Fibroblast of skin of left biceps (primary cell): ENCODE measurements around the gene PGM3.
A peak's percentile ranks its signal among the peaks of the same experiment; 100 is the strongest.

Source experiments
- DNase-seq, 2 experiments: peaks; one replicate each; pipeline ENCODE4 v3.0.0-alpha.2; 2013; ENCODE audit warnings: low read depth in 2 of 2

The PGM3 gene

DNA sequence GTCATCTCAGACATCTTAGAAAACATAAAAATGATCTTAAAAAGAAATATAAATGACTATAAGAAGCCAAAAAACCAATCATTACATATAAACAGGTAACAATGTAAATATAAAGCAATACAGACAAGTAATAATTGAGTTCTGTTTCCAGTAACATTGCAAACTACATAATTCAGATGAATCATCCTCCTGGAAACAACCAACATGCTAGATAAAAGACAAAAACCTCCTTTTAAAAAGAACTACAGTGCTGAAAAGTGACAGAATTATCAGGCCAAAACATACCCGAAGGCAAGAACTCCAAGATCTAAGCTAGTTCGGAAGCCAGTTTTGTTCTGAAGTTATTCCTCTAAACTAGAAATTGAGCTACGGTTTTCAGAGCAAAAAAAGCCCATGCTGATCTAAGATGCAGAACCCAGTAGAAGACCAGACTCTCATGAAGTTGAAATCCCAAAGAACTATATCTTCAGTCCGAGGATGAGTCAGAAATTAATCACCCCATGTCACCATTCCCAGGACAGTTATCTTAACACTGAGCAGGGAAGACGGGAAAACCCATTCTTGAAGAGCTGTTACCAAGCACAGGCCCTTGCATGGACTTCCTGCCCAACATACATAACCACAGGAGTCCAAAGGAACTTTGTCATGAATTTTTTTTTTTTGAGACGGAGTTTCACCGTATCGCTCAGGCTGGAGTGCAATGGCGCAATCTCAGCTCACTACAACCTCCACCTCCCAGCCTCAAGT, 9.8 kb downstream of the PGM3 start:
- peak; percentile 55 to 56 for DNase-seq

DNA sequence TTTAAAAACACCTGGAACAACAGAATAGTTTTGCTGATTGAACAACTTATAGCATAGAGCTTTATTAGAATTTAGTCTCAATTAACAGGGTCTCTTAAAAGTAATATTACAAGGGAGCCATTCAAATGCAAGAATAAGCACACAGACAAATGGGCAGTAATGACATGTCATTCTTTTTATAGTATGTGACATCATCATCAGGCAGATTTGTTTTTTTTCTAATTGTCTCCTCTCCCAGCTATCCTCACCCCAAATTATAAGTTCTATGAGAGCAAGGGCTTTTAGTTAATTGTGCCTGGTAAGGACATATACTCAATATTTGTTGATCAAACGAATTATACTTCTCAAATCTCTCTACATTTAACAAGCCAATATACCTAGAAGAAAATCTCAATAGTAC, 11.0 kb downstream of the PGM3 start:
- no peak for DNase-seq

DNA sequence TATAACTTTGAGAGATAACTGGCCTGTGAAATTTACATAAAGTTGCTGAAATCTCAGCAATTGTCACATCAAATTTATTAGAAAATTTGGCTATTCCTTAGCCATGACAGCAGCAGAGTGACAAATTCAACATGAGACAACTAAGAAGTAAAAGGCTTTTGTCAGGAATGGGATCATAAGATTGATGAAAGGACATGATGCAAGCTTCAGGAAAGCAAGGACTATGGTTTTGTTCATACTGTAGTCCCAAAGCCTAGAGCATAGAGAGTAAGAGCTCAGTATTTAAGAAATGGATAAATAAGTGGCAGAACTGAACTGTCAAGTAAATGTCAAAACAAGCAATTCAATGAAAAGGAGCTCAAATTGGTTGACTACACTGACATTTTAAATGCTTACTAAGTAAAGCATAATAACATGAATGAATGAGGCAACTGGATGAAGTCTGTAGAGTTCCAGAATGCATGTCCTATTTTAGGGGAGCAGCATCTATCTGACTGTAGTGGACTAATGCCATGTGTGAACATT, 12.6 kb downstream of the PGM3 start:
- DNase-seq, result no peak

DNA sequence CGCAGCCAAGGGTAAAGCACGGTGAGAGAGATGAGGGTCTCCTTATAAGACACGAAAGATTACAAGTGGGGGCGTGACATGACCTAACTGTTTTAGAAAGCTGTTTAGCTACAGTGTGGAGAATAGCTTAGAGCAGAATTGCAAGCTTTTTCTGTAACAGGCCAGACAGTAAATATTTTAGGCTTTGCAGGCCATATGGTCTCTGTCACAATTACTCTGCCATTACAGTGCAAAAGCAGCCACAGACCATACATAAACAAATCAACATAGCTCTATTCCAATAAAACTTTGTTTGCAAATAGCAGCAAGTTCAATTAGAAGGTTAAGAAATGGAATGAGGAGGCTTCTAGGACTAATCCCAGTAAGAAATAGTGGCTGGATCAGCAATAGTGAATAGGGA, 16.8 kb downstream of the PGM3 start:
- DNase-seq, result no peak

DNA sequence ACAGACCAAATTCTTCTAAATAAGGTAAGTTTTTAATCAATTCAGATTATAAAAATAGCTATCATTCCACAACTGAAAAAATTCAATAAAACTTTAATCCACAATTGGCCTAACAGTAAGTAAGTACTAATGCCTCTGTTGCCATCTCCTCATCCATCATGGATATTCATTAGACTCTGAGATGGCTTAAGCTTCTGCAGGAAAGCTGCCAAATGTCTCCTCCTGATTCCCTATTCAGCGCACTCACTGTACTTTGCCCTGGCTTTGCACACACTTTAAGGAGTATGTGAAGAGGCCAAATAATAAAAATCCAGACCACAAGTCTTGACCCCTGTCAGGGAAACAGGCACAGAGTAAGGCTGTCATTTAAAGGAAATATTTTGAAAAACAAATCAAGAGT, 23.6 kb downstream of the PGM3 start:
- no peak for DNase-seq

DNA sequence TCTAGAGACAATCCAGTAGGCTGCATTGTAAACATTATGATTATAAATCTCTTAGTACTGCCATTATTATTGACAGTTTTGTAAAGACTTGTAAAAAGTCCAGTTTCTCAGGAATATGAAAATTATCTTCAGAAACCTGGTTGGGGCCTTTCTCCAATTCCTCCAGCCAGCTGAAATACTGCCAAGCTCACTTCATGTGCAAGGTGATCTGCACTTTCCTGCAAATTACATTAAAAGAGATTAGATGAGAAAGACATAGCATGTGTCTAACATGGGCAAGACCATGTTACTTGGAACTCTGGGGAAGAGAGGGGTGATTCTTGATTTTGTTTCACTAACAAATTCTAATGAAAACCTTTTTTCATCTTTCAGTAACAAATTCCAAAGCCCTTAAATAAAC, 24.0 kb downstream of the PGM3 start:
- no peak for DNase-seq

DNA sequence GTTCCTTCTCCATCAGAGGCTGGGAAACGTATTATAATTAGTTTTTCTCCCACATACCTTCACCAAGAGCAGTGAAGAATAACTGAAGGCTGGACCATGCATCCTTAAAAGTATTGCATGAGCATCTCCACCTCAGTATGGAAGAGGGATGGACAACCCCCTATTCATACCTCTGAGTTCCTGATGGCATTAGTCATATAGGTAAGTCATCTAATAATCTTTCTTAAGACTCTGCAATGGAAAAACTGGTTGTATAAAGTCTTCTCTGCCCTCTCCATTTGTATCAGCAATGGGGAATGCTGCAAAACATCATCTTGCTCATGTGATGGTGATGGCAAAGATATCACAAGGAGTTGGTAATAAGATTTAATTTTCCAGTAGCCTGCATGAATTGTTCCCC, 24.5 kb downstream of the PGM3 start:
- DNase-seq, result no peak

DNA sequence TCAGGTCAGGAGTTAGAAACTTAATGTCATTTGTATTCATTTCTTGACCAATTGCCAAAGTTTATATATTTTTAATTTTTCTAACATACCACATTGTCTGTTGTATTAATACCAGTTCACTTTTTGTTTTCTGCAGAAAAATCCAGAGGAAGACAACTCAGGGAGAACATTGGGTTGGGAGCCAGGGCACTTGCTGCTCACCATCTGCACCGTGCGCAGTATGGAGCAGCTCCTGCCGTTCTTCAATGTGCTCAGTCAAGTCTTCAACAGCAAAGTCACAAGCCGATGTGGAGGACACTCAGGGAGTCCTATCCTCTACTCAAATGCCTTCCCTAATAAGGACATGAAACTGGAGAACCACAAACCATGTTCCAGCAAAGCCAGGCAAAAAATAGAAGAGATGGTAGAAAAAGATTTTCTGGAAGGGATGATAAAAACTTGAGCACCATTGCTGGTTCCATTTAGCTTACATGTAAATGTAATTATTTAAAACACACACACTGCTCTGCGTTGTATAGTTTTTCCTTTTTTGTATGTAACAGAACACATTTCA, 25.3 kb downstream of the PGM3 start:
- DNase-seq, result no peak

DNA sequence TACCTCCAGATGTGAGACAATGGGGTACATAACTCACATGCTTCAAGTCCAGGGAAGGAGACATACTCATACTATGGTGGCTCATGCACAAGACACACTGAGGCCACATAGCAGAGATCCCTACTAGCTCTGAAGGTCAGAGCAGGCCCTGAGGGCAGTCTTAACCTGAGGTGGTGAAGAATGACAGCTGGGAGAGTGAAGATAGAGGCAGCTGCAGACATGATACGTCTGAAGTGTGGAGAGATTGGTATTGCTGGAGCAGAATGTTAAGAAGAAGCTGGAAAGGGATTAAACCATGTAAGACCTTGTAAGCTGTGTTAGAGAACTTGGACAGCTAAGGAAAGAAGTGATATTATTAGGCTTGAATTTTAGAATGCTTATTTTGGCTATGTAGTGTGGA, 32.9 kb downstream of the PGM3 start:
- no peak for DNase-seq

DNA sequence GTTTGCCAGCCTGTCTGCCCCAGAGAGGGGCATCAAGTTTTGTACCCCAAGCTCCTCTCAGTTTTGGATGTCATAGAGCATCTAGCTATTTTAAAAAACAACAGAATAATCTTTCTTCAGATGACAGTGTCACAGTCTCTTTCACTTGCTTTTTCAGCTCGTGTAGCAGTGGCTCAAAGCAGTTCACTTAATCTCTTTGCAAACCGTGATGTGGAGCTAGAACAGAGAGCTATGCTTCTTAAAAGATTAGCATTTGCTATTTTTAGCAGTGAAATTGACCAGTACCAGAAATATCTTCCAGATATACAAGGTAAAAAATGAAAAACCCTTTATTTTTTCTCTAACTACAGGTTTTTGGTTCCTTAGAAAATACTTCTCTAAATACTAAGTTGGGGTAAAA, 37.3 kb downstream of the PGM3 start:
- DNase-seq, result no peak

DNA sequence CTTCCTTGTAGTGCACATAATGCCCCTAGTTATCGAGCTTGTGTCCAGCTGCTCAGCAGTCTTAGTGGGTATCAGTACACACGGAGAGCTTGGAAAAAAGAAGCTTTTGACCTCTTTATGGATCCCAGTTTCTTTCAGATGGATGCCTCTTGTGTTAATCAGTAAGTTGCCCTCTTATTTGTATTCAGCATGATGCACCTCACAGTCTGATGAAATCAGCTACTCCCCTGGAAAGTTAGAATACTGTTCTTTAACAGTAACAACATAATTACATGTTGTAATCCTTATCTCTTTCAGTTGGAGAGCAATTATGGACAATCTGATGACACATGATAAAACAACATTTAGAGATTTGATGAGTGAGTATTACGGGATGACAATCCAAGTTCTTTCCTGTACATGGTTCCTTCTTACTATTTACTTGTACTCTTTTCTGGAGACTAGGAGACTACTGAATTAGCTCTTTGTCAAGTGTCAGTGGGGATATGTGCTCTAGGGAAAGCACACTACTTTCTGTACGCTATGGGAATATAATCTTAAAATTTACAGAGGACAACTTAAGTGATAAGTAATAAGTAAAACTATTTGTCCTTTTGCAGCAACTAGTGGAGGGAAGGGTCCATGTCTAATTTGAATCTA, 39.1 kb downstream of the PGM3 start:
- DNase-seq, result no peak

DNA sequence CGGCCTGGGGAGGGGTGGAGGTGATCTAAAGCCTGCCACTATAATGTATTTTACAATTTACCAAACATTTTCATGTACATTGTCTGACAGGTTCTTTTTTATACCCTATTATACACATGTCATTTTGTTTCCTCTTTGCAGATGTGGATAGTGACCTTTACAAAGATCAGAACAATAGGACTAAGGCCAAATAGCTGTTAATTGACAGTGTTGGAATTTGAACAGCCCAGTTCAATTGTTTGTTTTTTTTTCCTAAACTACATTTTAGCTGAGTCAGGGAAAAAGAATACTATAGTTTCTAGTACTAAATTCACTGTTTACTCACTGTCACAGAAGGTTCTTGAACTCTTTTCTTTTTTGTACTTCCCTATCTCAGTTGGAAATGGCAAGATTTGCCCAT, 40.2 kb downstream of the PGM3 start:
- no peak for DNase-seq

DNA sequence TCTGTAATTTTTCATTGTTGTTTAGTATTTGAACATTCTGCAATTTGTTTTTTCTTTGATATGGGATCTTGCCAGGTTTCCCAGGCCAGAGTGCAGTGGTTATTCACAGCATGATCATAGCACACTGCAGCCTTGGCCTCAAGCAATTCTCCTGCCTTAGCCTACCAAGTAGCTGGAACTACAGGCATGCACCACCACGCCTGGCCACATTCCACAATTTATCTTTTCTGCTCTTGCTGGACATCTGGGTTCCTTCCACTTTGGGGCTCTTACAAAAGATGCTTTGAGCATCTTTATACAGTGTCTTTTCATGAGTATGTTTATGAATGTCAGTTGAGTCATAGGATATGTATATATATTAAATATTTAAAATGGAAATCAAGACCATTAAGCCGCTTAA, 42.0 kb downstream of the PGM3 start:
- no peak for DNase-seq

DNA sequence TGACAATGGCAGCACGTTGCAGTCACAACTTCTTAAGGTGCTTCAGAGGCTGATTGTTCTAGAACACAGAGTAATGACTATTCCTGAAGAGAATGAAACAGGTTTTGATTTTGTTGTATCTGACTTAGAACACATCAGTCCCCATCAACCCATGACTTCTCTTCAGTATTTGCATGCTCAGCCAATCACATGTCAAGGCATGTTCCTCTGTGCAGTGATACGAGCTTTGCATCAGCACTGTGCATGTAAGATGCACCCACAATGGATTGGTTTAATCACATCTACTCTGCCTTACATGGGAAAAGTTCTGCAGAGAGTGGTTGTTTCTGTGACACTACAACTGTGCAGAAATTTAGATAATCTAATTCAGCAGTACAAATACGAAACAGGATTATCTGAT, 54.3 kb downstream of the PGM3 start:
- no peak for DNase-seq

DNA sequence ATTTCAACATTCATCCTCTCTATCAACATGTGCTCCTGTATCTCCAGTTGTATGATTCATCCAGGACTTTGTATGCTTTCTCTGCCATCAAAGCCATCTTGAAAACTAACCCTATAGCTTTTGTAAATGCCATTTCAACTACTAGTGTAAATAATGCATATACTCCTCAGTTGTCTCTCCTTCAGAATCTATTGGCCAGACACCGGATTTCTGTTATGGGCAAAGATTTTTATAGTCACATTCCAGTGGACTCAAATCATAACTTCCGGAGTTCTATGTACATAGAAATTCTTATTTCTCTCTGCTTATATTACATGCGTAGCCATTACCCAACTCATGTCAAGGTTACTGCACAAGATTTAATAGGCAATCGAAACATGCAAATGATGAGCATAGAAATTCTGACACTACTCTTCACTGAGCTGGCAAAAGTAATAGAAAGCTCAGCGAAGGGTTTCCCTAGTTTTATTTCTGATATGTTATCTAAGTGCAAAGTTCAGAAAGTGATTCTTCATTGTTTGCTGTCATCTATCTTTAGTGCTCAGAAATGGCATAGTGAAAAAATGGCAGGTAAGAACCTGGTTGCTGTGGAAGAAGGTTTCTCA, 54.8 kb downstream of the PGM3 start:
- no peak for DNase-seq

DNA sequence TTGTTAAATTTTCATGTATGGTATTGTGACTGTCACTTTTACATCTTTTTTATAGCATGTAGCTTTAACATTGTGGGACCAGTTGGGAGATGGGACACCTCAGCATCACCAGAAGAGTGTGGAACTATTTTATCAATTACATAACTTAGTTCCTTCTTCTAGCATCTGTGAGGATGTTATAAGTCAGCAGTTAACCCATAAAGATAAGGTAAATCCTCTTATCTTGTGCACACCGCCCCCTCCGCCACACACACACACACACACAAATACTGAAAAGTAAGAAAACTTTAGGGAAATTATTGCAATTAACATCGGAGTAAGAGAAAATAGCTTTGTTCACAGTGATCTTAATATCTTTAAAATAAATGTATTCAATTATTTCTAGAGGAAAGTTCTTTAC, 60.9 kb downstream of the PGM3 start:
- no peak for DNase-seq

DNA sequence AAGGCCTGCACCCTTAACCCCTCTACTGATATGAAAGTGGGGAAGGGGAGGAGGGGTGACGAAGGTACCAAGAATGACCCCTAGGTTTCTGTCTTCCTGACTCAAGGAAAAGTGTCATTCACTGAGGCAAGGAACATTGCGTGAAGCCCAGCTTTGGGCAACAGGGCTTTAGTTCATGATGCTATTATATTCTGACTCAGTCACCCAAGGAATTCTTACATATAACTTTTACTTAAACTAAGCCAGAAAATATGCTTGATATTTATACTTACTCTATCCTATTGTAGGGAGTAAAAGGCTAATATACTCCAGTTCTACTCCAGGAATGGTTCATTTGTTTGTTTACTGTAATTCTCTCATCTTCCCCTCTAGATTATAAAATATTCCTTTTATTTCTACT, 65.1 kb downstream of the PGM3 start:
- DNase-seq, result no peak

DNA sequence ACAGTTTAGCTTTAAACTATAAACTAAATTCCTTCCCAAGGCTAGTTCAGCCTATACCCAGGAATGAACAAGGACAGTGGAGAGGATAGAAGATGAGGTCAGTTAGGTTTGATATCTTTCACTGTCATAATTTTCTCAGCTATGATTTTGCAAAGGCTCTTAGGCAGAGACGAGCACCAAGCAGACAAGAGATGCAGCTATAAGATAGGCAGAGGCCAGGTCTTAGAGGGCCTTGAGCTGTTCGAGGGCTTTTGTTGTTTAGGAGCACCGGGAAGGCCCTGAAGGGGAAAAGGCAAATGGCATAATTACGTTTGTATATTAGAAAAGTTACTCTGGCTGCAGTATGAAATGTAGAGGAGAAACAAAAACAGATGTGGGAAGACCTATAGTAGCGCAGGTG, 65.8 kb downstream of the PGM3 start:
- no peak for DNase-seq

DNA sequence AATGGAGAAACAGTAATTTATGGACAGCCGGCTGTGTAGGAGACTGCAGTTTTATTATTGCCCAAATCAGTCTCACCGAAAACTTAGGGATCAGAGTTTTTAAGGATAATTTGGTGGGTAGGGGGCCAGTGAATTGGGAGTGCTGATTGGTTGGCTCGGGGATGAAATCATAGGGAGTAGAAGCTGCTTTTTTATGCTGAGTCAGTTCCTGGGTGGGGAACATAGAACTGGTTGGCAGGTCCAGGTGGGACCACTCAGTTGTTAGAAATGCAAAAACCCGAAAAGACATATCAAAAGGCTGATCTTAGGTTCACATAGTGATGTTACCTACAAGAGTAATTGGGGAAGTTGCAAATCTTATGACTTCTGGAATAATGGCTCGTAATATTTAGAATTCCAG, 66.3 kb downstream of the PGM3 start:
- no peak for DNase-seq

DNA sequence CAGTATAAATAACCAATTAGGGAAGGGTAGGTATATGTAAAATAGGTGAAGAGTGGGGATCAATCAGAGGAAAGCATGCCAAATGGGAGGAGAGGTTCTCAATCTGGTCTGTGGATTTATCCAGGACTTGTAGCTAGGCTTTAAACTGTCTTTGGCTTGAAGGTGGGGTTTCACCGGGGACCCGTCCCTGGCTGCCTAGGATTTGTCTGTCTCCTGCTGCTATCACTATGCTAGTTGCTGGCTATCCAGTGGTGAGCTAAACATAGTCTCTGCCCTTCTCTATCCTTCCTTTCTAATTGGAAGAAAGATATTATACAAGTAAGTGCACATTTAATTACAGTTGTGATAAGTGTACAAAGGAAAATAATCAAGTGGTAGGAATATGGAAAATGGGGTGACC, 66.8 kb downstream of the PGM3 start:
- no peak for DNase-seq

DNA sequence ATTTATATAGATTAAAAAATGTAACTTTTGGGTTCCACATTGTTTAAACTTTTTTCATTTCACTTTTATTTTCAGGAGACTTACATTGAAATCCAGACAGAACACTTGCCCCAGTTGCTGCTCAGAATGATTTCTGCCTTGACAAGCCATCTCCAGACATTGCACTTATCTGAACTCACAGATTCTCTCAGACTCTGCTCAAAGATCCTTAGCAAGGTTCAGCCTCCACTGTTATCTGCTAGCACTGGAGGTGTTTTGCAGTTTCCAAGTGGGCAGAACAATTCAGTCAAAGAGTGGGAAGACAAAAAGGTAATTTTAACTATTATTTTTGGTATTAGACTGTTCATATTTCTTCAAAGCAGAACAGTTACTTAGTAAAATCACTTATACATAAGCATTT, 67.6 kb downstream of the PGM3 start:
- no peak for DNase-seq

DNA sequence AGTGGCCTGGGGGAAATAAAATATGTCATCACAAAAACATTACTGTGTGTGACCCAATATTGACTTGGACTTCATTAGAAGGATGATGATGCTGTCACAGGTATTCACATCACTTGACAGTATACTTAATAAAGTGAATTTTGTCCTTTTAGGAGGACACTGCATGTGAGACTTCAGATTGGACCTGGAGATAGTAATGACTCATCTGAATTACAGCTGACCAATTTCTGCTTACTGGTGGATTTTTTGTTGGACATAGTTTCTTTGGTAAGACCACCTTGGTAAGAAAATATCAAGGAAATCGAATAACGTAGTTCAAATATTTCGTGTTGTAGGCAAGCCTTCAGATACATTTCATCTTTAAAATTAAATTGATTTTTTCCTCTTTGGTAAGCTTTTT, 68.5 kb downstream of the PGM3 start:
- no peak for DNase-seq

DNA sequence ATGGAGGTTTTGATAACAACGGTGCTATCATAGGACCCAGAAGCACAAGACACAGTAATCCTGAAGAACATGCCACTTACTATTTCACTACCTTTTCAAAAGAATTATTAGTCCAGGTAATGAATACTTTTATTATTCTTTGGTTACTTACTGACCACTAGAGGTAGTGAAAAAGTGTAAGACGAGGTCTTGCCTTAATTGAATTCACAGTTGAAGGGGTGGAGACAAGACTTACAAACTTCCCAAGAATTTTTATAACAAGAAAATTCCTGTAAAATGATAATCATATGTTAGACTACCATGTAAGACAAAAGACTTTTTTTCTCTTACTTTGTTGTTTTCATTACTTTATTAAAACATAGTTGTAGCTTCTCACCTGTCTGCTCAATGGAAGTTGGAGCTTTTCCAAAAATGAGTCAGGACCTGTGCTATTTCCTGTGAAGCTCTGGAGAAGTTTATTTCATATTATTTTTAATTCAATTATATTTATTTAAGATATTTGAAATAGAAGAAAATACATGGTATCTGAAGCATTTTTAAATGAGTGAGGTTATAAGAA, 73.2 kb downstream of the PGM3 start:
- no peak for DNase-seq
